Measurements from ENCODE around the gene PRR19.

- TF ChIP-seq CTCF (IDR thresholded peaks at IDR 0.05; ENCODE audit: low read length) (no peak), EZH2 (IDR thresholded peaks at IDR 0.05; ENCODE audit: borderline replicate concordance, low read length) (no peak)
Measured at GRCh38 chr19:42285541-42285941, 16.4 kb upstream of the PRR19 start.
